Measurements from ENCODE around the gene KLHDC1.
"Not testable (repeated sequence)": the region's sequence is repeated elsewhere in the genome, so short reads cannot be mapped to it uniquely, and the experiment has no call there.

KLHDC1 gene

DNA sequence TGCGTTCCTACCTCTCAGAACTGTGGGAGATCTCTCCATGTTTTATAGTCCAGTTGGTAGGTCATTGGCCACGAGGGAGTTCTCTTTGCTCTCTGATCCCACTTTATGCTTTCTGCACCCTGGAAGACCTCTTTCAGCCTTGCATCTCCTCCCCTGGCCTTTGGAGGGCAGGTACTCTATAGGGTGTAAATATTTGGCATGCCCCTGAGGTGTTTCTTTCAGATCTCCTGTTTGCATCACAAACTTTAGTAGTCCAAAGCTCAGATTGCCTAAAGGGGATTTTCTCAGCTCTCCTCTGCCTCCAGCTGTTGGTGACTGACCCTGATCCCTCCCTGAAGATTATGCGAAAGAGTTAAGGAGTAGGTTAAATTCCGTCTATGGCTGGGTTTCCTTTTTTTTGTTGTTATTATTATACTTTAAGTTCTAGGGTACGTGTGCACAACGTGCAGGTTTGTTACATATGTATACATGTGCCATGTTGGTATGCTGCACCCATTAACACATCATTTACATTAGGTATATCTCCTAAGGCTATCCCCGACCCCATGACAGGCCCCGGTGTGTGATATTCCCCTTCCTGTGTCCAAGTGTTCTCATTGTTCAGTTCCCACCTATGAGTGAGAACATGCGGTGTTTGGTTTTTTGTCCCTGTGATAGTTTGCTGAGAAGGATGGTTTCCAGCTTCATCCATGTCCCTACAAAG lies 29.0 kb downstream of the KLHDC1 start:
- not testable (repeated sequence) for DNase-seq (ENCODE audit: low read depth in 2 of 2)

DNA sequence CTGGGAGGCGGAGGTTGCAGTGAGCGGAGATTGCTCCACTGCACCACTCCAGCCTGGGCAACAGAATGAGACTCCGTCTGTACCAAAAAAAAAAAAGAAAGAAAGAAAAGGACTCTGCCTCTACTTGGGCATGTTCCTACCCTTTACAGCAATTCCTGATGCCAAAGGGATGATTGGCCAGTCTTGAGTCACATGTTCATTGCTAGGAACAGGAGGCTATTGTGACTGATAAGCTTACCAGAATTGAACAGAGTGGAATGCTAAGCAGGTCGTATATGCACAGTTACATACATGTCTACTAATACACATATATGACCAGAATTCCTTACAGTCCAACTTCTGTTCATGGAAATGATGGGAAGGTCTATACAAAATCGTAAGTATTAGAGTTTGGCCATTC lies 34.3 kb downstream of the KLHDC1 start:
- no peak for DNase-seq (ENCODE audit: low read depth in 2 of 2)

DNA sequence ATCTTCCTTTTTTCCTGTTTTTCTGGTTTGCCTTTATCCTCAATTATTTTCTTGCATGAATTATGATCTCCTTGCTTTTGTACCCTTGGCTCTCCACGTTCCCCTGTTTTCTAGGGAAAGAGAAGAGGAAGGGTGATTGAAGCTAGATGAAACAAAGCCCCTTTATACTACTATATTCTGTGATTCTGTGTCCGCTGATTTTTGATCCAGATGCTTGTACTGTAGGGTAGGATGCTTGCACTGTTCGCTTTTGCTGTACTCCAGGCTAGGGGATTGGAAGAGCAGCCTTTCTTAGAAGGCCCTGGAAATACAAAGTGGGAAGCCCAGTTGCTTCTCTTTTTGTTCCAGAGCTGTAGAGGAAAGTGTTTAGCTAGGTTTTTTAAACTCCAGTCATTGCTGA lies 40.0 kb downstream of the KLHDC1 start:
- DNase-seq (ENCODE audit: low read depth in 2 of 2) = no peak

DNA sequence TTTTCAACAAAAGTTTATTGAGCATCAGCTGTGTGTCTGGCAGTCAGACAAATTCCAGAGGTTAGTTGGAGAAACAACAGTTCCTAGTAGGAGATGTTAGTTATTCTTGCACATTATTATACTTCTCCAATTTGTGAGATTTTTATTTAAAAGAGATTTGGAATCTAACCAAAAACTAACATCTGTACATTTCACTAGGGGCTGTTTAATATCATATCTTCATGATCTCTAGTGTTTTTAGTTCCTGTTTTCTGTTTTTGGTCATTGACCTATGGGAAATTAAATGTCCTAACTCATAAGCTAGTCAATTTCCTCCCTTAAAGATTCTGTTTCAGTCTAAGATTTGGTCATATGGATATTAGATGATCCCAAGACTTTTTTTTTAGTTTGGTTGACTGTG lies 40.9 kb downstream of the KLHDC1 start:
- DNase-seq (ENCODE audit: low read depth in 2 of 2) = no peak

DNA sequence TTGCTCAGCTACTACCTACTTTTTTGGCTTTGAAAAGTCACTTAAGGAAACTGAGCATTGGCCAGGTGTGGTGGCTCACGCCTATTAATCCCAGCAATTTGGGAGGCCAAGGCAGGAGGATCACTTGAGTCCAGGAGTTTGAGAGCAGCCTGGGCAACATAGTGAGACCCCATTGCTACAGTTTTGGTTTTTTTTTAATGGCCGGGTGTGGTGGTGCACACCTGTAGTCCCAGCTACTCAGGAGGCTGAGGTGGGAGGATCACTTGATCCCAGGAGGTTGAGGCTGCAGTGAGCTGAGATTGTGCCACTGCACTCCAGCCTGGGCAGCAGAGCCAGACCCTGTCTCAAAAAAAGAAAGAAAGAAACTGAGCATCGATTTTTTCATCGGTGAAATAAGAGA lies 42.7 kb downstream of the KLHDC1 start:
- DNase-seq (ENCODE audit: low read depth in 2 of 2) = not testable (repeated sequence)

DNA sequence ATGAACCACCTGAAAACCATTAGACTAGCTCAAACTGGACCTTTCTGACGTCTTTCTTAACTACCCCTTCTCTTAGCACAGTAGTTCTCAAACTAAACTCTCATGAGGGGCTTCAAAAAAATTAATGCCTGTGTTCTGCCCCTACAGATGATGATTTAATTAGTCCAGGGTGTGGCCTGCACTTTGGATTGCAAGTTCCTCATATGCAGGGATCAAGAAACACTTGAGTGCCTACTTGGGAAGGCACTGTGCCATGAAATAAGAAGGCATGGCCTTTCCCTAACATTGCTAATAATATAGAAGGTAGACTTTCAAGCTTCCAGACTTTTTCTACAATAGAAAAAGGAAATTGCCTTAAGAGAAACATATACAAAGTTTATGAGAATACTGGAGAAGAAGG lies 52.3 kb downstream of the KLHDC1 start:
- DNase-seq (ENCODE audit: low read depth in 2 of 2) = no peak

DNA sequence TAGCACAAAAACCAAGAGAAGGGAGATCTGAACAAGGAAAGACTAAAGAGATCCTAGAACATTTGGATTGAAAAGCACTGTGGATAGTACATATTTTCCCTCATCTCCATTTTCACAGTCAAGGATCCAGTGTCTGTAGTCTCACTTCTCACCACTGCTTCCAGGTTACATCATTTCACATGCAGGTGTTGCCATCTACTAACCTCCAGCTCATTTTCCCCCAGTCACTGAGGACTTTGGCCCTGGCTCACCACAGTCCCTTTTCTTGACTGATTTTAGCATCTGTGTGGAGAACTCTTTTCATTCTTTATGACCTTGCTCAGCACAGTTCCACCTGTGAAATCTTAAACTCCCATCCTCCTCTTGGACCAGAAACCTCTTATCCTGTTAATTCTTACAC lies 53.6 kb downstream of the KLHDC1 start:
- not testable (repeated sequence) for DNase-seq (ENCODE audit: low read depth in 2 of 2)

DNA sequence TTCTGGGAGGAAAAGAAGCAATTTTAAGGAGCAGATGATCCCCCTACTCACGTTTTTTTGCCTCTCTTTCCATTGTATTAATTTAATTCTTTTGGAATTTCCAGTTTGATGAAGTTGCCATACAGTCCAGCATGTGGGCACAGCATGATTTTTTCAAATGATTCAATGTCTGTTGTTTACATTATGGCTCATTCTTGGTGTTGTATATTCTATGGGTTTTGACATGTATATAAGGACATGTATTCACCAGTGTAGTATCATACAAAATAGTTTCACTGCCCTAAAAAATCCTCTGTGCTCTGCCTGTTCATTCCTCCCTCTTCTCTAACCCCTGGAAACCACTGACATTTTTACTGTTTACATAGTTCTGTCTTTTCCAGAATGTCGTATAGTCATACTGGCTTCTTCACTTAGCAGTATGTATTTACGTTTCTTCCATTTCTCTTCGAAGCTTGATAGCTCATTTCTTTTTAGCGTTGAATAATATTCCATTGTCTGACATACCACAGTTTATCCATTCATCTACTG lies 61.7 kb downstream of the KLHDC1 start:
- no peak for DNase-seq (ENCODE audit: low read depth in 2 of 2)

DNA sequence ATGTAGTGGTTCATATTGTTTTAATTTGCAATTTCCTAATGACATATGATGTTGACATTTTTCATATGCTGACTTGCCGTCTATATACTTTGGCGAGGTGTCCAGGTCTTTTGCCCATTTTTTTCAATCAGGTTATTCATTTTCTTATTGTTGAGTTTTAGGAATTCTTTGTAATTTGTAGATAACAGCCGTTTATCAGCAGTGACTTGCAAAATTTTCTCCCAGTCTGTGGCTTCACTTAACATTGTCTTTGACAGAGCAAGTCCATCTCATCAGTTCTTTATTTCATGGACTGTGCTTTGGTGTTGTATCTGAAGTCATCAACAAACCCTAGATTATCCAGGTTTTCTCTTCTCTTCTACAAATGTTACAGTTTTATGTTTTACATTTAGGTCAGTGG lies 62.5 kb downstream of the KLHDC1 start:
- no peak for DNase-seq (ENCODE audit: low read depth in 2 of 2)

DNA sequence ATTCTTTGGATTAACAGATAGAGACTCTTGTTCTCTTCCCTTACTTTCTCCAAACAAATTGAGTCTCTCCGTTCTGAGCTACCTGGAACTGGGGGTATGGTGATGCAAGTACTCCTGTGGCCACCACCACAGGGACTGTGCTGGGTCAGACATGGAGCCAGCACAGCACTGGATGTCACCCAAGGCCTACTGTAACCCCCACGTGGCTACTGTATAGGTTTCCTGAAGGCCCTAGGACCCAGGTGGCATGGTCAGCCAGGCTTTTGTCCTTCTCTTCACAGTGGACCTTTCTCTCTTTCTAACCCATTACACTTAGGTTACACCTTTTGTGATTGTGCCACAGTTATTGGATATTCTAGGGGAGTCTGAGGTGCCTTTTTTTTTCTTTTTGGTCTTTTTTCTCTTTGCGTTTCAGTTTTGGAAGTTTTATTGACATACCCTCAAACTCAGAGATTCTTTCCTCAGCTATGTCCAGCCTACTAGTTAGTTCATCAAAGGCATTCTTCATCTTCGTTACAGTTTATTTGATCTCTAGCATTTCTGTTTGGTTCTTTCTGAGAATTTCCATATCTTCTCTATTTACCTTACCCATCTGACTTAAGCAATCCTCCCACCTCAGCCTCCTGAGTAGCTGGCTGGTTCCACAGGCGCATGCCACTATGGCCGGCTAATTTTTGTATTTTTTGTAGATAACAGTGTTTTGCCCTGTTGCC lies 69.1 kb downstream of the KLHDC1 start:
- no peak for DNase-seq (ENCODE audit: low read depth in 2 of 2)

DNA sequence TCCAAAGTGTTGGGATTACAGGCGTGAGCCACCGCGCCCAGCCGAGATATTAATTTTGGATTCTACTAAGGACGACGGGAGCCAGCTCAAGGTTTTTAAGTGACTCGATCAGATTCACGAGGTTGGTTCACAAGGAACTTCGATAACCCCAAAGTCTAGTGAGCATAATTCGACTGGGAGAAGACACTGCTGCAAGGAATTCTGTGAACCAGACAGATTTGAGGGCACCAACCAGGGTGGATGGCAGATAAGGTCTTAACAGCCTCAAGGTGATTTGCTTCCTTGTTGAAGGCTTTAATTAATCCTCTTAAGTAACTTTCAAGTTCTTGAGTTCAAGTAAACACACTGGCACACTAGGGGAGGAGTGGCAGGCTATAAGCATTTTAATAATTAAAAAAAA lies 73.9 kb downstream of the KLHDC1 start:
- no peak for DNase-seq (ENCODE audit: low read depth in 2 of 2)

DNA sequence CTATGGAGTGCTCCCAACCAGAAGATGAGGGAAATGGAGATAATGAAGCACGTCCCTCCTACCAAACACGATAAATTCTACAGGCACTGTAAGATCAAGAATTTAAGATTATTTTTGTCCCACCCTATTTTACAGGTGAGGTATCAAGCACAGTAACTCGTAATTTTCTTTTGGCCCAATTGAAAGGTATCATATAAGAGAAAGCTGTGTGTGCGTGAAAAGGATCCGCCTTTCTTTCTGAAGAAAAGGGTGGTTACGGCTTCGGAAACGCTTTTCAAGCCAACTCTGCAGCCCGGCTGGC lies 74.3 kb downstream of the KLHDC1 start:
- DNase-seq (ENCODE audit: low read depth in 2 of 2) = no peak

DNA sequence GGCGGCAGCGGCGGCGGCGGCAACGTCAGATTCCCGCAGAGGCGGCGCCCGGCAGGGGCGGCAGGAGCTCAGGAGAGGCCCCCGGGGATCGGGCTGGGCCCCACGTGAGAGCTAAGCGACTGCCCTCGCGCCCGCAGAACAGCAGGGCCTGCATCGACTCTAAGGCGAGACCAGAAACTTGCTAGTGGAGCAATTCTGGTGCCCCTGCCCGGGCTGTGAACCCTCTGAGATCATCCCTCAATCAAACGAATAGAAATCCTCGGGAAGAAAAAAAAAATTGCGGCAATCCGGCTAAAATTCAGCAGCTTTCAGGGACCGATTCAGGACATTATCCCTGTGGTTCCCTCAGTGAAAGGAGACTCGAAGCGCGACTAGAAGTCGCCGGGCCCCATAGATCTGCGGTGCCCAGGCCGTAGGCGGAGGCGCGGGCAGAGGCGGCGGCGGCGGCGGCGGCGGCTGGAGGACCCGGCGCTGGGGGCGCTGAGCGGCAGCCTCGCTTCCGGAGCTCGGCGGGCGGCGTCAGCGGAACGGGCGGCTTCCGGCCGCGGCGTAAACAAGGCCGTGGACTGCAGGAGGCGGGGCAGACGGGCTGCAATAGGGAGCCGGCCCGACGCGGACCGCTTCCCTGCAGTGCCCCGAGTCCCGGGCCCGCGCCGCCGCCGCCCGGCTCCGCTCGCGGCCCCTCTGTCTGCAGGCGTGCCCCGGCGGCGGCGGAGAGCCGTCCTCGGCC lies 74.8 kb downstream of the KLHDC1 start, which contains the start of gene KLHDC2:
KLHDC2 (plus strand) TSS at position 583 of the 730 bp plus-strand sequence. CDS start 316 bp downstream, outside the sequence.
- peak; percentile 64 to 74 for DNase-seq (ENCODE audit: low read depth in 2 of 2)

DNA sequence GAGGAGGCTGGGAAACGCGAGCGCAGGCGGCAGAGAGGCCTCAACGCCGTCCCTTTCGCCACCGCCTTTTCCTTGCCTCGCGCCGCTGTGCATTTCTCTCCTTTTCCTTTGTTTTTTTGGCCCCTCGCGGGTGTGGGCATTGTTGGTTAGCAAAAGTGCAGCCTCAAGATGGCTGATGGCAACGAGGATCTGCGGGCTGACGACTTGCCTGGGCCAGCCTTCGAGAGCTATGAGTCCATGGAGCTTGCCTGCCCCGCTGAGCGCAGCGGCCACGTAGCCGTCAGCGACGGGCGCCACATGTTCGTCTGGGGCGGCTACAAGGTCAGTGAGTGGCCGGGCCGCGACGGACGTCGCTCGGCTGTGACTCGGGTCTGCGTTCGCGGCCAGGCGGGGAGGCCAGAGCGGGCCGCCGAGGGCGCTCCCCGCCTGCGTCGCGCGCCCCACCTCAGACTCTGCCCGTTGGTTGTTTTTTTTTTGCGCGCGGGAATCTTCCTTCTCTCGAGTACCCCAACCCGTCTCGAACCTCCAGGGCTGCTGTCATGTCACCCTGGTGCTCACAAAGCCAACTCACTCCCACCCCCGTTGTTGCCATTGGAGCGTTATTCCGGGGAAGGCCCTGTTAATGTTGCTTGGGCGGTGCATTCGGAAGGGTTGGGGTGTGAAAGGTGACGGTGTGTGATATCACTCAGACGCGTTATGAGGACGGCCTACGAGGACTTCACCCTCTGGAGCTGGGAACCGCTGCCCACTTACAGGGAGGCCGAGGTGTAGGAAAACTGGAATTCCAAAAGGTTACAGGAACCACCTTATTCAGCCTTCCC lies 75.6 kb downstream of the KLHDC1 start:
- DNase-seq (ENCODE audit: low read depth in 2 of 2) = peak in 1 of 2 experiments; percentile 14

DNA sequence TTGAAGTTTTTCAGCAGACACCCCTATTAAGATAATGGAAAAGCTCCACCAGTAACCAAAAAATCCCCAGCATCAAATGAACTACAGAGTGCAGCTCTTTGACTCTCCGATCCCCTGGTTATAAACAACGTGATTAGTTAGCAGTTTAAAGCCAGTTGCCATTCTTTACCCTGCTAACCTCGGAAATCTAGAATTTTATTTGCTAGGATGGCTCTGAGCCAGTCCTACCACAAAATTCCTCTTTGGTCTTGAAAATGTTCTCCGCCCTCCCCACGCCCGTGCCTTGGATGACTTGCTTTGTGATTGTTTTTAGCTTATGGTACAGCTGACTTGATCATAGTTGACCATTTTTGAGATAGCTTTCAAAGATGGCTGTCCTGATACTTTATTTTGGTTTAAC lies 76.3 kb downstream of the KLHDC1 start:
- DNase-seq (ENCODE audit: low read depth in 2 of 2) = no peak

DNA sequence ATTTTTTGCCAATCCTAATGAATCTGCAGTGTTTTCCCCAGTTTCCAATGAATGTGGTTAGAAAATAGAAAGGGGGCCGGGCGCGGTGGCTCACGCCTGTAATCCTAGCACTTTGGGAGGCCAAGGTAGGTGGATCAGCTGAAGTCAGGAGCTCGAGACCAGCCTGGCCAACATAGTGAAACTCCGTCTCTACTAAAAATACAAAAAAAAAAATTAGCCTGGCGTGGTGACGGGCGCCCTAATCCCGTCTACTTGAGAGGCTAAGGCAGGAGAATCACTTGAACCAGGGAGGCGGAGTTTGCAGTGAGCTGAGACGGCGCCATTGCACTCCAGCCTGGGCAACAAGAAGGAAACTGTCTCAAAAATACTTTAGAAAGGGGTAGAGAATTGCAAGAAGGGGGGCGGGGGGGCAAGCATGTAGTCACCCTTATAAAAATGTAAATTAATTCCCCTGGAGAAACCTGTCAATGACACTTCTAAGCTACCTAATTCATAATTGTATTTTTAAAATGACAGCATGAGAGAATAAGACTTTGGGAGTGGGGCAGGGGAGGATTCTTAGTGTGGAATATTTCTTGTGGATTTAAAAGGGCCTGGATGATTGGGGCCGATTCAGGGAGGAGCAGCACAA lies 76.8 kb downstream of the KLHDC1 start:
- DNase-seq (ENCODE audit: low read depth in 2 of 2) = no peak

DNA sequence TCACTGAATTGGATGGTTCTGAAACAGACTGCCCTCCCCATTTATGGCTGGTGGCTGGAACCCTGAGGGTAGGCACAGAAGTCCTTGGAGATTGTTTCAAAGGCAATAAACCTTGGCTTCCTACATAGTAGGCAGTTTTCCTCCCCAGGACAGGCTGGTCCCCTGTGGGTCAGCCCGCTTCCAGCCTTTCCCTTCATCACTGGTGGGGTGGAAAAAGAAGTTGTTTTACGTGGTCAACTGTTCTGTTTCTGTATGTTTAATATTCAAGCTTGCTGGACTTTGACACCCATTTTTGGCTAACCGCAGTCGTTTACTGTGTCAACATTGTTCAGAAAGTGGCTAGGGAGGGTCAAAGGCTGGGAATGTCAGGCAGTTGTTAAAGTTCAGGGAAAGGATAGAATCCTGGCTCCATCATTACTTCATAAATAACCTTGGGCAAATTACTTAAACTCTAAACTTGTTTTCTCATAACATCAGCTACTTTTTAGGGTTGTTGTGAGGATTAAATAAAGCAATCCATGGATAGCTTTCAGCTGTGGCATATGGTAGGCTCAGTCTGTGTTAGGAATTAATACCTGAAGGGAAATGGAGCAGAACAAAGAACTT lies 77.4 kb downstream of the KLHDC1 start:
- no peak for DNase-seq (ENCODE audit: low read depth in 2 of 2)

DNA sequence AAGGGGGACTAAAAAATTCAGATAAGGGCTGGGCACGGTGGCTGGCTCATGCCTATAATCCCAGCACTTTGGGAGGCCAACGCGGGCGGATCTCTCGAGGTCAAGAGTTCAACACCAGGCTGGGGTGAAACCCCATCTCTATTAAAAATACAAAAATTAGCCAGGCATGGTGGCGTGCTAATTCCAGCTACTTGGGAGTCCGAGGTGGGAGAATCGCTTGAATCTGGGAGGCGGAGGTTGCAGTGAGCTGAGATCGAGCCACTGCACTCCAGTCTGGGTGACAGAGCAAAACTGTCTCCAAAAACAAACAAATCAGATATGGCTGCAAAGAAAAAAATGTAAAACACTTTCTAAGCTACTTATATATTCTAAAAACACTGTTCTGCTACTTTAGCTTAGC lies 78.8 kb downstream of the KLHDC1 start:
- DNase-seq (ENCODE audit: low read depth in 2 of 2) = not testable (repeated sequence)

DNA sequence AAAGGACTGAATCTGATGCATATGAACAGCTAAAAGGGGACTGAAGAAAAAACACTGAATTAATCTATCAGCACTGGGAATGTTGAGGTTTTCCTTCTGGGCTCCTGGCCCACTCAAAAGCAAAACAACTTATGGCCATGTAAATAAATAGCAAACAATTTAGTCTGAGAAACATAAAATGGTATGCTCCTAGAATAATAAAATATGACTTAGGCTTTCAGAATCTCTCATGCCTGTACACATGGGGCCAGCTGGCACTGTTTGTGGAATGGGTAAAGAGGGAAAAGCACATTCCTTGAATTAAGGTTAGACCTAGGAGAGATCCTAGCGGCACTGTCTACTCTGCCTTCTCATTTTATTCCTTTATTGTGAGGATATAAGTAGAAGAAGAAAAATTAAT lies 81.2 kb downstream of the KLHDC1 start:
- no peak for DNase-seq (ENCODE audit: low read depth in 2 of 2)

DNA sequence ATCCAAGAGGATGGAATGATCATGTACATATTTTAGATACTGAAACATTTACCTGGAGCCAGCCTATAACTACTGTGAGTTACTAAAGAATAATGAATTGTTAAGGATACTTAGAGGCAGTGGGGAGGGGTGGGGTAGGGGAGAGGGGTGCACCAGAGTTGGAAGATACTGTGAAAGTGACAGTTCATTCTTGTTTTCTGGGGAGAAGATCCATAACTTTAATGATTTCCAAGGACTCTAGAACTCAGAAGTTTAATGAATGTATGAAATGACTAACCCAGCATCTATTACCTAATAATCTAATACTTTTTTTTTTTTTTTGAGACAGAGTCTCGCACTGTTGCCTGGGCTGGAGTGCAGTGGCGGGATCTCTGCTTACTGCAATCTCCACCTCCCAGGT lies 85.5 kb downstream of the KLHDC1 start:
- no peak for DNase-seq (ENCODE audit: low read depth in 2 of 2)

DNA sequence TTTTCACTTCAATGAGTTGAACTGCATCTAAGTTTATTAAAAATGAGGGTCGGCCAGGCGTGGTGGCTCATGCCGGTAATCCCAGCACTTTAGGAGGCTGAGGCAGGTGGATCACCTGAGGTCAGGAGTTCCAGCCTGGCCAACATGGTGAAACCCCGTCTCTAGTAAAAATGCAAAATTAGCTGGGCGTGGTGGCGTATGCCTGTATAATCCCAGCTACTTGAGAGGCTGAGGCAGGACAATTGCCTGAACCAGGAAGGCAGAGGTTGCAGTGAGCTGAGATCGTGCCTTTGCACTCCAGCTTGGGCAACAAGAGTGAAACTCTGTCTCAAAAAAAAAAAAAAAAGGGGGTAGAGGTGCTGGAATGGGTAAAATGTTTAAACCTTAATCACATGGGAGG lies 88.1 kb downstream of the KLHDC1 start:
- DNase-seq (ENCODE audit: low read depth in 2 of 2) = not testable (repeated sequence)
